ENCODE data around the gene PPP1R9A.

GRCh38 chr7:94893661-94894060 lies 13.7 kb upstream of the PPP1R9A start:
- TF ChIP-seq BACH2 (CRISPR knock-in tag; IDR thresholded peaks at IDR 0.05; ENCODE audit: borderline replicate concordance) (no peak), CSDC2 (CRISPR knock-in tag; IDR thresholded peaks at IDR 0.05) (no peak), ZNF70 (CRISPR knock-in tag; IDR thresholded peaks at IDR 0.05) (no peak), OSR1 (CRISPR knock-in tag; IDR thresholded peaks at IDR 0.05) (no peak), ZFP30 (CRISPR knock-in tag; IDR thresholded peaks at IDR 0.05) (no peak), PATZ1 (CRISPR knock-in tag; IDR thresholded peaks at IDR 0.05; ENCODE audit: borderline replicate concordance) (no peak), ARNTL (CRISPR knock-in tag; IDR thresholded peaks at IDR 0.05; ENCODE audit: borderline replicate concordance, low read depth) (no peak), PPARA (CRISPR knock-in tag; IDR thresholded peaks at IDR 0.05; ENCODE audit: borderline replicate concordance) (no peak), ESRRG (CRISPR knock-in tag; IDR thresholded peaks at IDR 0.05) (no peak)

All from SK-N-SH treated with all-trans-retinoic acid at 6 μM for 48 hours (cell line).